OCI-LY3 (cell line): ENCODE measurements around the gene CHRM5.

Source experiments
- H2AFZ ChIP-seq: fragments of 200-600, 300-600 bp; shearing (Covaris generic); 2 replicates; pipeline ENCODE4 v1.6.0; 2014; ENCODE audit warnings: antibody characterized with exemption, low read depth, low read length
- H3K27ac ChIP-seq: fragments of 200-600, 300-600 bp; sonication (generic); 2 replicates; pipeline ENCODE4 v1.5.1; 2014; ENCODE audit warnings: mild to moderate bottlenecking, low read length, moderate library complexity, mixed read lengths
- H3K27me3 ChIP-seq: fragments of 200-600, 300-600 bp; sonication (generic); 2 replicates; pipeline ENCODE4 v1.6.1; 2014; ENCODE audit warnings: low read depth, low read length, mixed read lengths
- H3K36me3 ChIP-seq: fragments of 200-600, 300-600 bp; sonication (generic); replicated peaks from 2 replicates; pipeline ENCODE3; 2014; ENCODE audit warnings: low read depth, low read length, mixed read lengths
- H3K4me1 ChIP-seq: fragments of 300-600, 200-600 bp; sonication (generic); 2 replicates; pipeline ENCODE4 v1.6.1; 2014; ENCODE audit warnings: low read length, mixed read lengths
- H3K4me2 ChIP-seq: fragments of 200-600, 300-600 bp; sonication (generic); 2 replicates; pipeline ENCODE4 v1.6.1; 2014; ENCODE audit warnings: low read length, mixed read lengths
- H3K4me3 ChIP-seq: fragments of 300-600, 200-600 bp; sonication (generic); 2 replicates; pipeline ENCODE4 v1.5.1; 2014; ENCODE audit warnings: antibody characterized with exemption, mild to moderate bottlenecking, low read length, moderate library complexity
- H3K79me2 ChIP-seq: fragments of 300-600, 200-600 bp; shearing (Covaris generic); 2 replicates; pipeline ENCODE4 v1.6.1; 2014; ENCODE audit warnings: mild to moderate bottlenecking, low read length, mixed read lengths
- H3K9ac ChIP-seq: fragments of 300-600, 200-600 bp; shearing (Covaris generic); 2 replicates; pipeline ENCODE4 v1.6.0; 2014; ENCODE audit warnings: mild to moderate bottlenecking, low read length, moderate library complexity
- H3K9me3 ChIP-seq: fragments of 200-600, 300-600 bp; shearing (Covaris generic); 2 replicates; pipeline ENCODE4 v1.6.1; 2014; ENCODE audit warnings: low read length, mixed read lengths; ENCODE audit not compliant: insufficient read depth
- H4K20me1 ChIP-seq: fragments of 200-600, 300-600 bp; sonication (generic); 2 replicates; pipeline ENCODE4 v1.6.1; 2016; ENCODE audit warnings: low read length, mixed read lengths; ENCODE audit not compliant: insufficient read depth
- EZH2phosphoT487 ChIP-seq: fragments of 200-600 bp; shearing (Covaris generic); IDR thresholded peaks from 2 replicates; pipeline ENCODE4 v1.6.1; 2018; ENCODE audit warnings: antibody characterized with exemption, mixed run types, low read depth
- TF ChIP-seq, protein P1 (sequence below): fragments of 200-600, 300-600 bp; sonication (generic); IDR thresholded peaks from 2 replicates; pipeline ENCODE4 v1.5.1; 2014; ENCODE audit warnings: antibody characterized with exemption, low read length, low read depth

CHRM5 gene

DNA sequence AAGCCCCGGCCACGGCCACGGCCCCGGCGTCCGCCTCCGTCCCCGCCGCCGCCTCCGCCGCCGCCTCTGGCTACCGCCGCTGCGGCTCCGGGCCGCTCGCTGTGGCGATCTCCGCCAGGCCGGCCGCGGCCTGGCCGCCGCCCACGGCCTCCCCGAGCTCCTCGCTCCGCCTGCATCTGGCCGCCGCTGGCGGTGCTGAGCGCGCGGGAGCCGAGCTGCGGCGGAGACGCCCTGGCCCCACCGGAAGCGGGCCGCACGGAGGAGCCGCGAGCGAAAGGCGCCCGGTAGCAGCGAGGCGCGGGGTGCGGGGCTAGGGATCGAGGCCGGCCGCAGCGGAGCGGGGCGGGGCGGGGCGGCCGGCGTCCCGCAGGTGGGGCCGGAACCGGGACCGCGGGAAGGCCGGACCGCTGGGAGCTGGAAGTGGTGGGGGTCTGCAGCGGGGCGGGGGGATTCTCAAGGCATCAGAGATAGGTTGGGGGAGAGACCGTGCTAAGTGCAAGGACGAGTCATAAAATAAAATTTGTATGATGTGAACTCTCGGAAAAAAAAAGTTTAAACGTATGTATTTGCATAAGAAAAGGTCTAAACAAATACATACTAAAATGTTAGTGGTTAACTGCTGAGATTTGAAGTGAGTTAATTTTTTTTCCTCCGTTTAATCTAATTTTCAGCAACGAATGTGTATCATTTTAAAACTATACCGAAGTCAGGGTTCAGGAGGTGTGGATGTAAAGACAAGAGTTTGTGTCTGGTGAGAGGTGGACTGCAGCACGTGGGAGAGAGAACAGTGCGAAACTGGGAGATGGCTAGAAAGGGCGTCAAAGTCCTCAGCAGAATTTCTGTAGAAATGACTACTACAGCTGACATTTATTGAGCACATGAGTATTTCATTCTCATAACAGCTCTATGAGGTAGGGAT is 70.8 kb downstream of the CHRM5 start, which contains the start of gene AVEN:
TSS of gene AVEN (minus strand) at position 334 of the 919 bp plus-strand sequence. CDS start at position 176, 158 bp downstream.
- Histone ChIP-seq H3K27ac (peak within 1 kb of the TSS; percentile 46), H3K9me3 (no peaks in the 10 kb centered on the region), H3K4me2 (peak within 1 kb of the TSS; percentile 98), H3K4me3 (peak within 1 kb of the TSS; percentile 85), H3K27me3 (no peaks in the 10 kb centered on the region), H4K20me1 (no peaks in the 10 kb centered on the region), H3K4me1 (peaks cover 11% of the 10 kb centered on the region), H3K79me2 (peaks cover 18% of the 10 kb centered on the region), H3K9ac (peak within 1 kb of the TSS; percentile 88), H2AFZ (peak within 1 kb of the TSS; percentile 65), H3K36me3 (no peaks in the 10 kb centered on the region)
- TF ChIP-seq EZH2phosphoT487 = no peak
- TF ChIP-seq, protein P1, sequence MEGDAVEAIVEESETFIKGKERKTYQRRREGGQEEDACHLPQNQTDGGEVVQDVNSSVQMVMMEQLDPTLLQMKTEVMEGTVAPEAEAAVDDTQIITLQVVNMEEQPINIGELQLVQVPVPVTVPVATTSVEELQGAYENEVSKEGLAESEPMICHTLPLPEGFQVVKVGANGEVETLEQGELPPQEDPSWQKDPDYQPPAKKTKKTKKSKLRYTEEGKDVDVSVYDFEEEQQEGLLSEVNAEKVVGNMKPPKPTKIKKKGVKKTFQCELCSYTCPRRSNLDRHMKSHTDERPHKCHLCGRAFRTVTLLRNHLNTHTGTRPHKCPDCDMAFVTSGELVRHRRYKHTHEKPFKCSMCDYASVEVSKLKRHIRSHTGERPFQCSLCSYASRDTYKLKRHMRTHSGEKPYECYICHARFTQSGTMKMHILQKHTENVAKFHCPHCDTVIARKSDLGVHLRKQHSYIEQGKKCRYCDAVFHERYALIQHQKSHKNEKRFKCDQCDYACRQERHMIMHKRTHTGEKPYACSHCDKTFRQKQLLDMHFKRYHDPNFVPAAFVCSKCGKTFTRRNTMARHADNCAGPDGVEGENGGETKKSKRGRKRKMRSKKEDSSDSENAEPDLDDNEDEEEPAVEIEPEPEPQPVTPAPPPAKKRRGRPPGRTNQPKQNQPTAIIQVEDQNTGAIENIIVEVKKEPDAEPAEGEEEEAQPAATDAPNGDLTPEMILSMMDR = no peak

DNA sequence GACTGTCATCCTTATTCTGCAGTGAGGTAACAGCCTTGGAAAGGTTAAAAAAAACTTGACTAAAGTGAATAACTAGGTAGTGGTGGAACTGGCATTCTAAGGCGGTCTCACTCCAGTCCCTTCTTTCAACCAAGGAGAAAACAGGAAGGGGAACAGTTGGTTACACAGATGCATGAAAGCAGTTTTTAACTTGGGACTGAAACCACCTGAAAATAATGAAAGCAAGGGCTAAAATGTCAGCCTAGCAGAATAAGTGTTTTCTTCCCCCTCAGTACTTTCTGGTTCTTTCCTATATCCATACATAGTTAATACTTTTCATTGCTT is 71.5 kb downstream of the CHRM5 start:
- H3K36me3 ChIP-seq = no peaks in the 10 kb centered on the region
- peak overlapping the region; percentile 85 for H3K4me3 ChIP-seq
- H3K27ac ChIP-seq = peak overlapping the region; percentile 46; the same call in 1 of the 2 replicates
- H3K4me2 ChIP-seq = peak overlapping the region; percentile 98
- peaks cover 11% of the 10 kb centered on the region for H3K4me1 ChIP-seq
- no peak overlapping the region for H2AFZ ChIP-seq
- TF ChIP-seq EZH2phosphoT487 = no peak
- TF ChIP-seq, protein P1 = no peak
- no peaks in the 10 kb centered on the region for H4K20me1 ChIP-seq
- peaks cover 18% of the 10 kb centered on the region for H3K79me2 ChIP-seq
- no peaks in the 10 kb centered on the region for H3K27me3 ChIP-seq
- no peaks in the 10 kb centered on the region for H3K9me3 ChIP-seq
- peak overlapping the region; percentile 88; the same call in 1 of the 2 replicates for H3K9ac ChIP-seq

DNA sequence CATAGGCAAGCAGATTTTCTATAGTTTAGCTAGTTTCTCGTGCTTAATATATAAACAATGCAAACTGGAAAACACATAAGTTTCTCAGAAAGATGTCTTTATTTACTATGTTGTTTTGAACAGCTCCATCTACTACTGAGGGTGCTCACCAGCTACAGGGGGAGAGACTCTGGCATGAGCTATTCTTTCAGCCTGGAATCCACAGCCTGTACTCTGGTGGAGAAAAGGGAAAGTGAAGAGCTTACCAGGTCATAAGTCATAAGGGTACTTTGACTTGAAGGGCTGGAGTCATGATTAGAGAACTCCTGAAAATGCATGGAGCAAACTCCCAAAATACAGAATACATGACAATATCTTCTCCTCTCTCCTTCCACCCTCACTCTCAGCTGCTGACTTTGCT is 75.1 kb downstream of the CHRM5 start:
- no peak for TF ChIP-seq EZH2phosphoT487
- H3K36me3 ChIP-seq = no peaks in the 10 kb centered on the region

DNA sequence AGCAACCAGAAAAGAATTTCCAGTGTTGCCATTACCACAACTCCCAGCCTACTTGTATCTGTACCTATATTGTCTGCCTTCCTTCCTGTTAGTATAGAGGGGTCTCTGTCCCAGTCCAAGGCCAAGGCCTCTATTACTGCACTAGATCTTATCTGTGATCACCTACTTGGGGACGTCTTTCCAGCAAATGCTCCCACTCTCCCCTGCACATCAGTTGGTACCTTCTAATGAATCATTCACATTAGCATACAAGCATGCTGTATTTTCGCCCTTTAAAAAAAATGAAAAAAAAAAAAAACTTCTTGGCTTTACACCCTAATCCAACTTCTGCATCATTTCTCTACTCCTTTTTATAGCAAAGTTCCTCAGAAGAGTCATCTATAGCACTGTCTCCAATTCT is 75.5 kb downstream of the CHRM5 start:
- H4K20me1 ChIP-seq = no peaks in the 10 kb centered on the region
- H3K4me3 ChIP-seq = no peak overlapping the region
- no peaks in the 10 kb centered on the region for H3K36me3 ChIP-seq
- H3K4me1 ChIP-seq = peaks cover 11% of the 10 kb centered on the region
- TF ChIP-seq, protein P1 = no peak
- no peak for TF ChIP-seq EZH2phosphoT487
- no peak overlapping the region for H2AFZ ChIP-seq
- H3K9me3 ChIP-seq = no peaks in the 10 kb centered on the region
- H3K27me3 ChIP-seq = no peaks in the 10 kb centered on the region
- peaks cover 5% of the 10 kb centered on the region; the same call in 1 of the 2 replicates for H3K79me2 ChIP-seq
- no peak overlapping the region for H3K9ac ChIP-seq
- H3K4me2 ChIP-seq = no peak overlapping the region
- H3K27ac ChIP-seq = no peak overlapping the region

More for the DNA sequence above, 75.1 kb downstream of the CHRM5 start:
- Histone ChIP-seq H3K4me1 (peaks cover 11% of the 10 kb centered on the region), H2AFZ (no peak overlapping the region), H3K9me3 (no peaks in the 10 kb centered on the region), H3K4me2 (no peak overlapping the region), H3K27me3 (no peaks in the 10 kb centered on the region), H3K79me2 (peaks cover 5% of the 10 kb centered on the region; the same call in 1 of the 2 replicates), H3K9ac (no peak overlapping the region), H3K27ac (no peak overlapping the region), H3K4me3 (no peak overlapping the region), H4K20me1 (no peaks in the 10 kb centered on the region)
